ENCODE results near the gene PIEZO2.

Gene PIEZO2

DNA sequence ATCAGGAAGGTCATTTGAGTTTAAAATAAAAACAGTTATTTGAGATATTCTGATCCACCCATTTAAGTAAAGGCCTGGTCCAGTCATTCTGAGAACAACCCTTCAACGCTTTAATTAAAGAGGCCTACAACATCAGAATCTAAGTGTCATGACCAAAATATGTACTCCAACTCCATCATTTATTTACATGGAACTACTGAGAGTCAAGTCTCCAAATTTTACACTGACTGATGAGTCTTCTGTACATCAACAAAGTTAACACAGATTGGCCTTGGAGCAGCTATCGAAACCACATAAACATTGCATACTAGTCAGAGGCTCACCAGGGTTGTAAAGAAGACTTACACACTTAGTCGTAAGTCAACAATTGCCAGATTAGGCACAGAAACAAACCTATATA lies 37.1 kb downstream of the PIEZO2 start:
- no peak for DNase-seq

DNA sequence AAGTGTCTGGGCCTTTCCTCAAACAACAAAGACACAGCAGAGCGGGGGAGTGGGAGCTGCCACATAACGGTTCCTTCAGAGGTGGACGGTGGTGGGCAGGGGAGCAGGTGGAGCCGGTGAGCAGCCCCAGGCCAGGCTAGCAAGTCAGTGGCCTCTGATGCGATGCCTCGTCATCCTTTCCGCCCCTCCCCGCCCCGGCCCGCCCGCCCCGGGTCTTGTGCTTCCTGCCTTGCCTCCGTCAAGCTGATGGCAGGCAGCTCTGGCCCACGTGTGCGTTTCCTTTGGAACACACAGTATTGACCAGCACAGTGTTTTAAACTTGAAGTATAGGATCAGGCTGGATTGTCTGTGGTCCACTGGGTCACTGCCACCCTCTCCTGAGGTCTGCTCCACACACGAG lies 38.9 kb downstream of the PIEZO2 start:
- DNase-seq, result no peak

DNA sequence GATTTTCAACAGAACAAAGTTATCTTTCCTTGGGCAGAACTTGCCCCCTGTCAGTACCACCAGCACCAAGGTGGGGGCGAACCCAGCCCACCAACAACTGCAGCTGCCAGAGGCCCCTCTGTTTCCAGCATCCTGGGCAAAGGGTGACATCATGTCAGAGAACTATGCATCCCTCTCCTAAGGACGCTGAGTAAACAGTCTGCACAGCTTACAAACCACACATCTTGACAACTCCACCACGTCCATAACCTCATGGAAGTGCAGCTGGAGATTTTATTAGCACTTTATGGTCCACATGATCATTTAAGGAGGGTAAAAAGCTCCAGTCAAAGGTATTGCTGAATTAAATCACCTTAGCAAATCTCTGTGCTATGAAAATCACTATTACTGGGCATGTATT lies 40.4 kb downstream of the PIEZO2 start:
- no peak for DNase-seq

DNA sequence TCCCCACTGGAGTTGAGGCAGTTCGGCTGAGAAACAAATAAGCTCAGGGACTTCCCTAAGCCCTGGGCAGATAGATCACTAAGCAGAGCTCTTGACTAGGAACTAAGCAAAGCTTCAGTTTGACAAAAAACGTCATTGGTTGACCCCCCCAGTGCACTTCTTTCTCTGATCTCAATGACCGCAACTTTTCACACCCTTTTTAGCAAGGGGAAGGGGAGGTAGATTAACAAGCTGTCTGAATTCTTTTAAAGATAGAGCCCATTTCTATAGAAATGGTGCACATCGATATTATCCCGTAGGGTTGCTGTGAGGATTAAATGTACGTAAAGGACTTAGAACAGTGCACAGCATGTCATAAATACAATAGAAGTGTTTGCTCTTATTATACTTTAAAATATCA lies 42.5 kb downstream of the PIEZO2 start:
- DNase-seq, result no peak

DNA sequence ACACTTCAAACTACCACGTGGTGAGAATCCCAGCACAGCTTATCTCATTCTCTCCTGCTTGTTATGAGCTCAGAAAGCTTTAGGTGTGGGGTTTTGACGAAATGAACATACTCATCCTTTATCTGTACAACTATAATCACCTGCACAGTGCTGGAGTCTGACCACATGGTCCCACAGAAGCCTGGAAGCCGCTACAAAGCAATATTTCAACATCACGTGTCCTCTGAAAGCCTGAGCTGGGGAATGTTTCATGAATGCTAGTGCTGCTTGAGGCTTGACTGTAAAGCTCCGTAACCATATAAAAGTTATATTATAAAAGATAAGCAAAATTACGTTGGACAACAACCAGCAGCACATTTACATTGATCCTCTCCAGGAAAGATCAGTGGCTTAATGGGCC lies 43.9 kb downstream of the PIEZO2 start:
- no peak for DNase-seq

DNA sequence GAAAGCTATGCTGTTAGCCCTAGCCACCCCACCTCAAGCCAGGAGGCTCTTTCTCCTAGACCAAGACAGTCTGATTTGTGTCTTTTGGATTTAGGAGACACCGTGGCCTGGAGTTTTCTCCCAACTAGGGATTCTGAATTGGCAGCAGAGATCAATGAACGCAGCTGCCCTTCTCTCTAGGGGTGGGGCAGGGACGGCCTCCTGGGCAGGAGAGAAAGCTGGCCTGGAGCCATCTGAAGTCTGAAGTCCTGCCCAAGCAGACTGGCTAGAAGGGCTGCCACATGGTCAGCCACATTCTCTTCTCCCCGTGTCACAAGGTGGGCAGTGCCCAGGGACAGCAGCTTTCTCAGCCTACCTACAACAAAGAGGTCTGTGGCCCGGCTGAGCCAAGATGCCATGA lies 45.1 kb downstream of the PIEZO2 start:
- DNase-seq, result no peak

DNA sequence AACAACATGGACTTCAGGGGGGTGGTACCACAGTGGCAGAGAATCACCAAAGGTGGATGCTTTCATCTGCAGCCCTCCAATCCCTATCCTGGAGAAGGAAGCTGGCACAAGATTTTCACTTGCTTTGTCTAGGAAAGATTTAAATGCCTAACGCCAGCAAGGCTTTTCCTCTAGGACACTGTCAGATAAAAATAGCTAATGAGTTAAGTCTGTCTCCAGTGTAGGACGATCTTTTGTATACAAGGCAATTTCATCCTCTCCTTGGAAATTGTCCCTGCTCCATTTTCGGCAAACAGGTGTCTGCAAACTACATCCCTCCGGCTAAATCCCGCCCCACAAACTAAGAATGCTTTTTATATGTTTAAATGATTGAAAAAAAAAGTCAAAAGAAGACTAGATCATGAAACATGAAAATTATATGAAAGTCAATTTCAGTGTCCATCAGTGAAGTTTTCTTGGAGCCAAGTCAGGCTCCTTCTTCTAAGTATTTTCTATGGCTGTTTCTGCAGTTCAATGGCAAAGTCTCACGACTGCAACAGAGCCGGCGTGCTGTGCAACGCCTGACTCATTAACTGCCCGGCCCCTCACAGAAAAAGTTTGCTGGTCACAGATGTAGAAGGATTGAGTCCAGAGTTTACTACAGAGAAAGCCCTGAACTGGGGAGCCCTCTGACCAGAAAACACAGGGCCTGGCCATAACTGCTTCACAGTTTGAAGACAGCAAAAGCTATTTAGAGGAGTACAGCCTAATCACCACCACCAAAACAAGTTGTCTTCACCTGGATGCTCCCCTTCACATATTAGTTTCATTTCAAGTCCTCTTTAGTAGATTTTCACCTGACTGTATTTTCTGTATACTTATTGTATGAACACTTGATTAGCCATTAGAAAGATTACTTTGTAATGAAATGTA lies 52.3 kb downstream of the PIEZO2 start:
- DNase-seq, result no peak

DNA sequence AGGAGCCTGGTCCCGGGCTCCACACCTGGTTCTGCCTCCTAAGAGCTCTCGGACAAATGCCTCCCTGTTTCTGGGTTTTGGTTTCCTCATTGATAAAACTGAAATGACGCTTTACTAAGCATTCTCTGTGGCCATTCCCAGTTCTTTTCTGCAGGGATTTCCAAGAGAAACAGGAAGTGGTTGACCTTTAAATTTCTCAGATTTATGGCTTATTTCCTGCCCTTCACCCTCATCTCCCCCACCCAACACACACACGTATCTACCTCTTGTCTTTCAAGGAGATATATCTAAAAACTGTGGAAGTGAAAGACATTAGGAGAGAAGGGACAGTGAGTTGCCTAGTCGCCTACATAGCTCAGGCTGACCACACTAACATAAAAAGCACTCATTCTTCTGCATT lies 53.0 kb downstream of the PIEZO2 start:
- no peak for DNase-seq

DNA sequence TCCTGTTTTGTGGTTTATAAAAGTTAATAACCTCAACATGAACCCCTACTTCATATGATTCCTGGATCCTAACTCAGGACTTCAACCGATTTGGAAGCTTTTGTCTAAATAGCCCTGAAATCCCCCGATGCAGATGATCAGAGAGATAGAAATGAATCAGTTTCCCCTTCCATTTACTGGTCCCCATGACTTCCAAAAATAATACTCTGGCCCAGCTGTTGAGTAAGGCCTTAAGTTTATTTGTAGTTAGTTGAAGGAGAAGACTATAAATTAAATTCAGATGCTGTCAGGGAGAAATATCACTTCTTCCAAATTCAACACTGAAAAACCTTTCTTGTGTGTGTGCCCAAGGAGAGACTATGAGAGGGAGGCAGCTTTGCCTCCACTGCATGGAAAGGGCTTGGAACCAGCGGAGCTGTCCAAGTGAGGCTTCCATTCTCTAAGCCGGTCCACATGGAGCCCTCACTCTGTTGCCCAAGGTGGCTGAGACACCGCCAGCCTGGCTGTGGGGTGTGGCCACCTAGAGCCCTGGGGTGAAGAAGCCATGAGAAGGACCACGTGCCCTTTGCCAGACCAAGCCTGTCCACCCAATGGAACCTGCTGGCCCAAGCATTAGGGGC lies 53.6 kb downstream of the PIEZO2 start:
- no peak for DNase-seq

DNA sequence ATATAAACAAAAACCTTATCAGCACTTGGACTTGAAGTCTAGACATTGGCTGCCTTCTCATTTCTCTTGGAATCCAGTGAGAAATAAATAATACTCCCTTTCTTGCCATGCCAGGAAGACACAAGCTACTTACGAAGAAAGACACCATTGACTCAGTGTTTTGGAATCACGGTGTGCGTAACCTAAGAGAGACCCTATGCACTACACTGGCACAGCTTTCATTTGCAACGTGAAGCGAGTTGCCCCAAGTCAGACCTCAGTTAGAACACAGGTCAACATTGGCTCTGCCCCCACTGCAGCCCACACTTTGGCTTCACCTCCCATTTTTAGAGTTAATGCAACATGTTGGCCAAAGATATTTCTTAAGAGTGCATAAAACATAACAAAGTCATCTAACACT lies 54.2 kb downstream of the PIEZO2 start:
- DNase-seq, result no peak

DNA sequence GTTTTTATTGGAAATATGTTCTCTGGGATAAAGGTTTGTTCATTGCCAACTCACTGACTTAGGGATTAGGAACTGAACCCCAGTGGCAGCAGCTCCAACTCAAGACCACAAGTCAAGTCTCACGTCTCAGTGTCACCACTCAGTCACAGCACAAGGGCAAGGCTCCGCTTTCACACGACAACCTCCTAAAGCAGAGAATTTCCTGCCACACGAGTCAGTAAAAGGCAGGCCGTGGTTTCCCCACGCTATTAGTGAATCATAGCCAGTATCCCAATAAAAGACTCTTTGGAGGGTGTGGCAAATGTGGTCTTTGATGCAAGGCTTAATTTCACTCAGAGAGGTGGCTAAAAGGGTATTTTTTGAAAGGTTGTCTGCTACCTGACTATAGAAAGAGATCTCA lies 57.6 kb downstream of the PIEZO2 start:
- DNase-seq, result no peak

DNA sequence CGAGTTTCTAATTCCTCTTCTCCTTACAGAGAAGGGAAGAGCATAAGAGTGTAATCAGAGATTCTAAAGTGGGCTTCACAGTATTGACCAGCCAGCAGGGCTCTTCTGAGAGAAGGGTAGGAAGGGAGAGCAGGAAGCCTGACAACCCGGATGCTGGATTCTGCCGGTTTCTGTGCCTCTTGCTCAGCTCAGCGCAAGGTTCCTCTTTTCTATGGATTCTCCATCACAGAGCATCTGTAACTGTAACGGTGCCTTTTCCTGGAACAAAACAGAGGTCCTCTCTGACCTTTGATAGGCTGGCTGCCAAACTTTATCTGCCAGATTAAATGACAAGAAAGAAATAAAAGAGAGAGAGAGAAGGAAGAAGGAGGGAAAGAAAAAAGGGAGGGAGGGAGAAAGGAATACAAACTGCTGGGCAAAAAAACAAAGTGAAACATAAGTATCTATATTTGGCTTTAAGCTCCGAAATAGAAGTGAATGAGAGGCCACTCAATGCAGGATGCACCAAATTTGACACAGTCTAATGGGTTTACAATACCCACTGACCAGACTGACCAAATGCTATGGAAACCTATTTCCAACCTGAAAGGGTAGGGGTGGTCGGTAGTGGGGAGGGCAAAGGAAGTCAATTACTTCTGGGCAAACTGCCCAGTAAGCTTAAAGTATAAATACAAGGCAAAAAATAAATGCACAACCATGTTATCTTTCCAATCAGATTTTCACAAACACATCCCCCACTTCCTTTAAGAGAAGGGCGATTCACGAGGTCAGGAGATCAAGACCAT lies 59.2 kb downstream of the PIEZO2 start:
- DNase-seq, result no peak

DNA sequence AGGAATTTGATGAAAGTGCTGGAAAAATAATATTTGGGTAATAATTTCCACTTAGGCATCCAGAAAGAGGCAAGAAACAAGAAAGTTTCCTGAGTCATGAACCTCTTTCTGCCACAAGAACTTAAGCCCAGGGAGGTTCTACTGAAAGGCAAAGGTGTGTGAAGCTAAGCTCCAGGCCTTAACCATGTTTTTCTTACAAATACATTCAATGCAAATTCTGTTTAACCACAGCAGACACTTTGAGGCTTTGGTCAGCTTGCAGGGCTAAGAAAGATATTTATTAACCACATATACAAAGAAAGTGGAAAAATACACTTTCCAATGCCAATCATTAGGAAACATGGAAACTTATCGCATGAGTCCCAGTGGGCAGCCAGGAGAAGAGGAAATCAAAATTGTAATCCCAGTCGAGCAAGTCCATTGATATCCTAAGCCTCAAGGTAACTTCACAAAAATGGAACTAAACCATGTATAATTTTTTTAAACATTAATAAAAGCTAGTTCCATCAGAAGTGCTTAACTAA lies 68.3 kb downstream of the PIEZO2 start:
- DNase-seq, result no peak

DNA sequence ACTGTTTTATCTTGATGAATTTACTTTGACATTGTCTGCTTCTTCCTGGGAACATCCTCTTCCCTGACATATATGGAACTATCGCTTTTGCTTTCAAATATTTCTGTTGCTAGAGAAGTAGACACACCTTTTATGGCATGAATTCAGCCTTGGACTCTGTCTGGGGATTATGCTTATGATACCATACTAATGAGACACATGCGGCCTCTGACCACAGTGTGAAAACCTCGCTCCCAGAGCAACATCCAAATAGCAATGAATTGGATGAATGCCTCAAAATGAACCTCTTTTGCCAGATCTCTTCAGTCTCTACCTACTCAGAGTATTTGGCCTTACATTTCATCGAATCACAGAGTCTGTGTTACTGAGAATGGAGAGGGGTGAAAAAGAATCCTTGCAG lies 70.9 kb downstream of the PIEZO2 start:
- DNase-seq, result no peak

DNA sequence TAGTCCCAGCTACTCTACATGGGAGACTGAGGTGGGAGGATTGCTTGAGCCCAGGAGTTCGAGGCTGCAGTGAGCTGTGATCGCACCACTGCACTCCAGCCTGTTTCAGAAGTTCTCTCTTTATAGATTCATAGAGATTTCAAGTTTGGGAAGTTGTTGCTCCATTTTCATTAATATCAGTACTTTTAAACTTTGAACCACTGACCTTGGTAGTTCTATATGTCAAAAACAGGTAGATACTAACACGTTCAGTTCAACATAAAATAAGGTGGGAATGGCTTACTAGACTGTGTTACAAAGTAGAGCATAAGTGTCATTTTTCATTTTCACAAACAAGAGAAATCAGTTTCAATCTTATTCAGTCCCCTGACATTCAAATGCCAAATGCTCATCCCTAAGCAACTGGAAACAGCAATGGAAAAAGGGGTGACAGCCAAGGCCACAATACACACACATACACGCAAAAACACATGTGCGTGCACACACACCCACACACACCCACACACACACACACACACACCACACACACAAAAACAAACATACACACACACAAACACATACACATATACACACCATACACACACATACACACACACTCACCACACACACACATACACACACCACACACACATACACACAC lies 71.7 kb downstream of the PIEZO2 start:
- DNase-seq, result no peak

DNA sequence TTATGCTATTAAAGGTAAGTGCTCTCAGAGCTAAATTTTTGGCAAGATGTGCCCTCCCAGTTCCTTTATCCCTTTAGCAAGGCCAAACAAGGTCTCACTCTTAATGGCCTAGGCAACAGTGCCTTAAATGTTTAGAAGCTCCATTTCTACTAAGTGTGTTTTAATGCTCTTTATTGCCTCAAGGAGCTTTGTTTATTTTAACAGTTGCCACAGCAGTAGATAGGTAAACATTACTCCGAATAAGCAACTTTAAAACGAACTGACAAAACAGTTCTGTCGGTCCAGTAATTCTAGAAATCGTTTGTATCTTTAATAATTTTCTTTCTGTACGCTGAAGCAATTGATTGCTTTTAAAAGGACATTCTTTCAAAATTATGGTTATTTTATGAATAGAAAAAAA lies 74.5 kb downstream of the PIEZO2 start:
- DNase-seq, result no peak

DNA sequence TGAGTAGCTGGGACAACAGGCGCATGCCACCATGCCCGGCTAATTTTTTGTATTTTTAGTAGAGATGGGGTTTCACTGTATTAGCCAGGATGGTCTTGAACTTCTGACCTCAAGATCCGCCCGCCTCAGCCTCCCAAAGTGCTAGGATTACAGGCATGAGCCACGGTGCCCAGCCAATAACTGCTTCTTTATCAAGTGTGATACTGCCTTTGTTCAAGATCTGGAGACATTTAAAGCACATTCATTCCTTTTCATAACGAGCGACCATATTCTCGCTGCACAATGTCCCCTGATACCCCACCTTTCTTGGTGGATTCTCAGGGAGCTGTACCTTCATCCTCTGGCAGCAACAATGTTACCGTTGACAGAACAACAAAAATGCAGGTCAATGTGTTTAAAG lies 75.4 kb downstream of the PIEZO2 start:
- no peak for DNase-seq

DNA sequence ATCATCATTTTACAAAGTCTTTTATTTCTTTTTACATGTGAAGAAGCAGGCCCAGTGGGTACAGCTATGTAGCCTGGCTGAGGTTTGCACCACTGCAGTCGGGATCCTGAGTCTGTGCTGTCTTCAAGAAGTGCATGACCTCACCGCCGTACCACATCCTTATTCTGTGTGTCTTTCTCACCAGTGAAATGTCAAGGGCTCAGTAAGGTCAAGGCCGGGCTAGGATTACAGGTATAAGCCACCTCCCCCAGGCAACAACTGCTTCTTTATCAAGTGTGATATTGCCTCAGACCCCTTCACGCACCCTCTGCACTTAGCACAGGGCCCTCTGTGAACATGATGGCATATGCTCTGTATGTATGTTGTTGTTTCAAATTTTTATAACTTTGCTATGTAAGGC lies 76.7 kb downstream of the PIEZO2 start:
- no peak for DNase-seq

DNA sequence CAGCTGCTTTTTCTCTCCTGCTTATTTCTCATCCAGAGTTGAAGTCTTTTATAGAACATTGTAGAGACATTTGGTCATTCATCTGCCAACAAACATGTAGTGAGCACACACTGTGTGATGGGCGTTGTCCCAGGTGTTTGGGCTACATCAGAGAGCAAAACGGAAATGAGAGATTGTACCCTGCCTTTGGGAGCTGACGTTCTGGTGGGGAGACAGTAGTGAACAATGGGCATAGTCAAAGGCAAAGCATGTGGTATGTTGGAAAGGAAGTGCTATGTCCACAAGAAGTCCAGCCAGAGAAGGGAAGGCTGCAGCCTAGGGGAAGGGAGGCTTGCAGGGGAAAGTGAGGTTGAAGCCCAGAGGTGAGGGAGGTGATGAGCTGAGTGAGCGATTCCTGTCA lies 78.1 kb downstream of the PIEZO2 start:
- no peak for DNase-seq

DNA sequence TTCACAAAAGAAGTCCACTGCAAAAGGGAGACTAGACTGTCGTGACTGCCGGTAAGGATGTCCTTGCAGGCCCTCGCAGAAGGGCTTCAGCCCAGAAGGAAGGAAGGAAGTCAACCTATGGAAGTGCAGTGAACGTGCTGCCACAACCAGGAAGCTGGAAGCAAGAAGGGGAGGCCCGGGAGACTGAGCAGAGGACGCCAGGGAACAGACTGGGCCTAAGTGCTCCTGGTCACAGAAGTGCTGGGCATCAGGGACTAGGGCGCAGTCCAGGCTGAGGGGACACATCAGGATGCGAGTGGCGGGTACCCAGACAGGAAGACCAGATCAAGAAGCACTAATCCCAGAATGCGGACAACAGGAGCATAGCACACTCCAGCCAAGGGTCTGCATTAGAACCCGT lies 78.8 kb downstream of the PIEZO2 start:
- no peak for DNase-seq

DNA sequence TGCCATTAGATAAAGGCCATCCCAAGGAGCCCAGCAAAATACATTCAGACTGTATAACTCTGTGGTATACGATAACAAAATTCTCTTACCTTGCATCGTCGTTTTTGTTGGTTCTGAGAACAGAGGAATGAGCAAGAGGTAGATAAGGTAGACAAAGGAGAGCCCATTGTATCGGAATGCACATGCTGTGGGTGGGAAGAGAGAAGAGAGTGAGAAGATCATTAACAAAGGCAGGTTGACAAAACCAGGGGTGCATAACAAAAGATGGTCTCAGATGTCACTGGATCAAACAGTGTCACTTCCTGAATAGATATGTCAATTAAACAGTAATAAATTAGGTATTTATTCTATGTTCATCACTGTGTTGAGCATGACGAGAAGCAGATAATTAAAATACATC lies 83.3 kb downstream of the PIEZO2 start:
- no peak for DNase-seq

DNA sequence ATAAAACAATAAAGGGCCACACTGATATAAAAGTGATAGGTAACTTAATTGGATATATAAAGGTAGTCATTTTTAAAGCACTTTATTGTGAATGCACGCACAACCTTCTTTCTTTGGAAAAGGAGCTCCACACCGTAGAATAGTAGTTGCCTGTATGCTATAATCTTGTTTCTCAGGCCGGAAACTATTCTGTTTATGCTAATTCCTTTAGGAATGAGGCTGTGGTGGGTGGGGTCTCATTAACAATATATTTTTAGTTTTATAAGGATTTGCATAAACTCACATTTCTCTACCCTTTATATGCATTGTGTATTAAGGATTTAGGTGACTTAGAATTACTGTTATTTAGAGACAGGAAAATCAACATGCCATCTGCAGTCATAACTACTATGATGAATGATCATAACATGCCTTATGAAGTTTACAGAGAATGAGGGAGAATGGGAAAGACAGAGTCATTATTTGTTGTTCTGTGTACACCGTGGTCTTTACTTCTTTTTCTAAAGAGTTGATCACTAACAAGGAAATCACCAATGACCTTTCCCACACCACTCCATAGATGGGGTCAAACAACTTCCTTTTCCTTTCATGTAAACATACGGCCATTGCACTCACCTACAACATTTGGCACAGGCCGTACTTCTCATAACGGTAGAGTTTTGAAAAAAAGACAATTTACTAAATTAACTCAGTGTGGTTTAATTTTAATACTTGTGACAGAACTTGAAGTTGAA lies 84.5 kb downstream of the PIEZO2 start:
- DNase-seq, result no peak
